GM21447 (cell line): ENCODE measurements around the gene FIBP.
A peak's percentile ranks its signal among the peaks of the same experiment; 100 is the strongest.

Experiments used
- ATAC-seq: cut with Tn5 transposase; IDR thresholded peaks from one replicate; pipeline ENCODE4 v1.9.1; 2021; ENCODE audit not compliant: unreplicated experiment

Gene FIBP

DNA sequence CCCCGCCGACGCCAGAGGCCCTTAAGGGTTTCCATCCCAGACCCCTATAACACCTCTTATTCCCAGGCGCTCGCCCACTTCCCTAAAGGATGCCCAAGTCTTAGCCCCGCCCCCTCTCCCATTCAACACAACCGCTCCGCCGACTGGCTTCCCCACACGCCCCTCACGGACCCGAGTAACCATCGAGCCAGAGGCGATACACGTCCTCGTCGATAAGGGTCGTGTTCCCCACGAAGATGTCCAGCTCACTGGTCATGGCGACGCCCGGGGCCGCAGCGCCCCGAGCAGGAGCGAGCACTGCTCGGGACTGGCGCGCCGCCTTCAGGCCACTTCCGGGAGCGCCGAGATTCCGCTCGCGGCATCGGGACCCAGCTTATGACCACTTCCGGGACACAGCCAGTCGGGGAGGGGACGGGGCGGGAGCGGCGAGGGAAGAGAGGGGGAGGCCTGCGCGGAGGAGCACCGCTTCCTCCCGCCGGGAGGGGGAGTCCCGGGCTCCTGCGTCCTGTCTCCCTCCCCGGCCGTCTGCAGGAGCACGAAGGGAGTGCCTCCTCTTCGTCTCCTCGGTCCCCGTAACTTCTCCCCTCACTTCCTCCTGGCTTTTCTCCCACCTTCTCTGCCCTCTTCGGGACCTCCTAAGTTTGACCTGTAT is at the start of gene FIBP:
Gene FIBP (minus strand): TSS at position 309 of the 652 bp plus-strand sequence. CDS start 53 bp downstream, at position 256.
- peak; percentile 41 for ATAC-seq

- ATAC-seq = no peak
Measured at GRCh38 chr11:65937766-65938165, 49.5 kb upstream of the FIBP start.

DNA sequence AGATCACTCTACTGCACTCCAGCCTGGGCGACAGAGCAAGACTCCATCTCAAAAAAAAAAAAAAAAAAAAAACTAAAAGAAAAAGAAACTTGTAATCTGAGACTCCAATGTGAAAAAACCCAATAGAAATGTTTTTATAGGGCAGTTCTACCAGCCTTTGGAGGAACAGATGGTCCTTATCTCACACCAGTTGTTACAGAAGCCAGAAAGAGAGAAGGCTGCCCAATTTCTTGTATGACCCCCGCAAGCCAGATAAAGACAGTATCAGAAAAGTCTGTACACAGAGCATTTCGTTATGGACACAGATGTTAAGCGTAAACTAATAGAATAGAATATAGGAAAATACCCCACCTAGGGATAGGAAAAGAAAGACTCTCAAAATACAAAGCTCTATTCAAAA is 45.7 kb upstream of the FIBP start:
- ATAC-seq = no peak

GRCh38 chr11:65932558-65932919 is 44.3 kb upstream of the FIBP start:
- ATAC-seq = no peak

DNA sequence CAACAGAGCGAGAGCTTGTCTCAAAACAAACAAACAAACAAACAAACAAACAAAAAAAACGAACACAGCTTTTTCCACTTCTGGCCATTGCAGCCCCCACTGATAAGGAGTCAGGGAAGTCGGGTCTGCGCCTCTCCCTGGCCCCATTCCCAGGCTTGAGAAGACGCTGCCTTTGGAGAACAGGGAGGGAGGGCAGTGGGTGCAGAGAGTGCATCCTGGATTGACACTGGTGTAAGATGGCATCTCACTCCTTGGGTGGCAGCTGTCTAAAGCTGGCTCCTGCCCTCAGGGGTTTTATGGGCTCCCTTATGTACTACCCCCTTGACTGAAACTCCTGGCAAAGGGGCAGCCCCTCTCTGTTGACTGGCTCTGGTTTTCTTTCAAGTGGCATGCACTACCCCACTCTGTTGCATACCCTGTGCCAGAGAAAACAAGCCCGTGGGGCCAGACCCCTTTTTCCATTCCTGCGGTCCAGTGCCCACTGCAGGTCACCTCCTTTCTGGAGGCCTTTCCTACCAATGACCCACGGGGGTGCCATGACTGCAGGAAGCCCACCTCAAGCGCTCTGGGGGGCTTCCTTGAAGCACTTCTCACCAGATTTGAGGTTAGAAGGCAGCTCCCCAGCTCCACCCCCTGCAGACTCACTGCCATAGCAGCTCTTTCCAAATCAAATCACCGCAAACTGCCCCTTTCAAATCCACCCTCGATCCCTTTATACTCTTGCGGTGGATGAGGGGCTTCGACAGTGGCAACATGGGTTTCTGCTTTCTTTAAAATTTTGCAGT is 43.7 kb upstream of the FIBP start:
- ATAC-seq = no peak

DNA sequence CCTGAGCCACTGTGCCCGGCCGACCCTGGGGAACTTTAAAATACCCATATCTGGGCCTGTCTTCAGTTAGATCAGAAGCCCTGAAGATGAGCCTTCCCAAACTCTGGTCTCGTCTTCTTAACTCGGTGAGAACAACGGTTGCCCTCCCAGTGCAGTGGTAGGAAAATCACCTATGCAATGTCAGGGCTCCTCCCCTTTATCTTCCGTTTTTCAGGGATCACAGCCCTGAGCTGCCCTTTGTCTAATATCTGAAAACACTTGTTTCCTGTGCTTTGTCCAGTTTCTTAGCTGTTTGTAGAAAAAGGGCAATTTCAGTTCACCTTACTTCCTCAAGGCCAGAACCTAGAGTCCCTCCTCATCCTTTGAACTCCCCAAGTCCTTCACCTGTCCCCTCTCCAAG is 40.4 kb upstream of the FIBP start:
- no peak for ATAC-seq

DNA sequence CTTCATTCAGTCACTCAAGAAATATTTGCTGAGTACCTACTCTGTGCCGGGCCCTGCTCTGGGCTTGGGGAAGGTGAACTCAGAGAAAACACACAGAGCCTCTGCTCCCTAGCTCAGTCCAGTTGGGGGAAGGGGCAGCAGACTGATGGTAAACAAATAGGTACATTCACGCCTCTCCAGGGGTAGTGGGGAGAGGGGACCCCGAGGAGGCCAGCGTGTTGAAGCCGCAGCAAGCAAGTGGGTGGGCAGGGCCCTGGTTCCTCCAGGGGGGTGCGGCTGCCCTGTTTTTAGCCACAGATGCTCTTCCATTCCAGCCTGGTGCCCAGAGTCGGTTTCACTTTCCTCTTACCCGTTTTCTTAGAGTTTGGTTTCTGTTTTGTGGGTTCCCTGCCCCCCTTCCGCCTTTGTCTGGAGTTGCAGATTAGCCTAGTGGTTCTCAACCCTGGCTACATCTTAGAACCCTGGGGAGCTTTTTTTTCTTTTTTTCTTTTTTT is 39.7 kb upstream of the FIBP start:
- peak; percentile 90 for ATAC-seq

DNA sequence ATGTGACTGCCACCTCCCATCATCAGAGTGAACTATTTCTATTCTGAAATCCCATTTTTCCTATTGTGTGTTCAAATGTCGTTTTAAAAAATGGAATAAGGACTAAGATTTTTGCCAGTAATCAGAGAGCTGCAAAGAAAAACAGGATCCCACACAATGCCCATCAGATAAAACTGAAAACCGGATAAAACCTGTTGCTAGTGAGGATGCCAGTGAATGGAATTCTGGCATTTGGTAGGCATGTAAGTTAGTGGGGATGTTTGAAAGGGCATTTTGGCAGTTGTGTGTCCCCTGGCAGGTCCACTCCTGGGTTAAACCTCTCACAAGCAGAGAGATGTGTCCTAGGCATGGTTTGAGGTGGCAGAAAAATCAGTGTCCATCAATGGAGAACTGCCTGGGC is 37.1 kb upstream of the FIBP start:
- no peak for ATAC-seq

DNA sequence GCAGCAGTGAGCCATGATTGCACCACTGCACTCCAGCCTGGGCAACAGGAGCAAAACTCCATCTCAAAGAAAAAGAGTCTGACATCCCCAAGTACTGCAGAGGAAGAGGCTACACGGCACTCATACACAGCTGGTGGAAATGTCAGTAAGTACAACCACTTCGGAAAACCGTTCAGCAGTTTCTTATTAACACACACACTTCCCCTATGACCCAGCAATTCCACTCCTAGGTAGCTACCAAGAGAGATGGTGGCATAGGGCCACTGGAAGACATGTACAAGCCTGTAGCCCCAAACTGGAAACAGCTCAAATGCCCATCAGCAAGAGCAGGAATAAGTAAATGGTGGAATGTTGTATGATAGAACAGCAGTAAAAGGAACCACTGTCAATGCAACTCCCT is 34.3 kb upstream of the FIBP start:
- no peak for ATAC-seq

GRCh38 chr11:65921876-65922275 is 33.6 kb upstream of the FIBP start:
- no peak for ATAC-seq

GRCh38 chr11:65921033-65921555 is 32.8 kb upstream of the FIBP start:
- no peak for ATAC-seq

- ATAC-seq = no peak
Measured at GRCh38 chr11:65920372-65920802, 32.1 kb upstream of the FIBP start.

DNA sequence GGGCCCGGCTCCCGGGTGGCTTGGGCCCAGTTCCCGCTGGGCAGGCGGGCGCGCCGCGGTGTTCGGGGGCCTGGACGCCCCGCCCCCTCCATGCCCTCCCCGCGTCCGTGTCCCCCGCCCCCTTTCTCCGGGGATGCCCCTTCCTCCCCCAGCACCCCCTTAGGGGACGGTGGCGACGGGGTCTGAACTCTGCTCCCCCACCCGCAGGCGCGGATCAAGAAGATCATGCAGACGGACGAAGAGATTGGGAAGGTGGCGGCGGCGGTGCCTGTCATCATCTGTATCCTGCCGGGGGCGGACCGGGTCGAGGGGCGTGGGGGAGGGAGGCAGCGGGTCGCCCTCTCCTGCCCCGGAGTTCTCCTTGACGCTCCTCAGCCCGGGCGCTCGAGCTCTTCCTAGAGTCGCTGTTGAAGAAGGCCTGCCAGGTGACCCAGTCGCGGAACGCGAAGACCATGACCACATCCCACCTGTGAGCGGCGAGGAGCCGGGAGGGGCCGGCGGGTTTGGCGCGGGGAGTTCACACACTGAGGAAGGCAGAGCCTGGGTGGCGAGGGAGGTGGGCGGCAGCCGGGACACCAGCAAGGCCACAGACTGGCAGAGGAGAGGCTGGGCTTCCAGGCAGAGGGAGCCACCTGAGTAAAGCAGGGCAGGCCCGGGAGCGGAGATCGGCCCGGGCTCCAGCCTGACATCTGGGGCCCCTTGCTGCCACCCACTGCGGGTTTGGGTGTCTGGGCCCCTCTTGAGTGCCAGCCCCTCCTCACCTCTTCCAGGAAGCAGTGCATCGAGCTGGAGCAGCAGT is 31.5 kb upstream of the FIBP start:
- peak; percentile 31 for ATAC-seq

DNA sequence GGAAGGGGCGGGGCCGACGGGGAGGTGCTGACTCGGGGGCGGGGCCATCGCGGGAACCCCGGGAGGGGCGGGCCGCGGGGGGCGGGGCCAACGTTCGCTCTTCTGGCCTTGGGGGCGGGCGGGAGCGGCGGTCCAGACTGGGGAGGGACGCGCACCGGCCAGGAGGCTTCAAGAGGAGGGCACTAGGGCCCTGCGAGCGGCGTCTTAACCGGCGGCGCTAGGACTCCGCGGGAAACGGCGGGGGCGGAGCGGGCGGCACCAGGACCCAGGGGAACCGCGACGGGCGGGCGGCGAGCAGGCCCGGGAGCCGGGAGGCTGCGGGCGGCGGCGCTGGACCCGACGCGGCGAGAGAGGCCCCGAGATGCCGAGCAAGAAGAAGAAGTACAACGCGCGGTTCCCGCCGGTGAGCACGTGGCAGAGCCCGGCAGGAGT is 30.9 kb upstream of the FIBP start, which contains the start of gene DRAP1:
Gene DRAP1 (plus strand): TSS at position 286 of the 432 bp plus-strand sequence. CDS start 76 bp downstream, at position 362.
- ATAC-seq = peak; percentile 85

- peak; percentile 50 for ATAC-seq
Measured at GRCh38 chr11:65918211-65919140, 30.2 kb upstream of the FIBP start, which contains the start of gene C11orf68. TSS of gene C11orf68 (minus strand) at chr11:65919062. CDS start at chr11:65919031, 31 bp downstream.

DNA sequence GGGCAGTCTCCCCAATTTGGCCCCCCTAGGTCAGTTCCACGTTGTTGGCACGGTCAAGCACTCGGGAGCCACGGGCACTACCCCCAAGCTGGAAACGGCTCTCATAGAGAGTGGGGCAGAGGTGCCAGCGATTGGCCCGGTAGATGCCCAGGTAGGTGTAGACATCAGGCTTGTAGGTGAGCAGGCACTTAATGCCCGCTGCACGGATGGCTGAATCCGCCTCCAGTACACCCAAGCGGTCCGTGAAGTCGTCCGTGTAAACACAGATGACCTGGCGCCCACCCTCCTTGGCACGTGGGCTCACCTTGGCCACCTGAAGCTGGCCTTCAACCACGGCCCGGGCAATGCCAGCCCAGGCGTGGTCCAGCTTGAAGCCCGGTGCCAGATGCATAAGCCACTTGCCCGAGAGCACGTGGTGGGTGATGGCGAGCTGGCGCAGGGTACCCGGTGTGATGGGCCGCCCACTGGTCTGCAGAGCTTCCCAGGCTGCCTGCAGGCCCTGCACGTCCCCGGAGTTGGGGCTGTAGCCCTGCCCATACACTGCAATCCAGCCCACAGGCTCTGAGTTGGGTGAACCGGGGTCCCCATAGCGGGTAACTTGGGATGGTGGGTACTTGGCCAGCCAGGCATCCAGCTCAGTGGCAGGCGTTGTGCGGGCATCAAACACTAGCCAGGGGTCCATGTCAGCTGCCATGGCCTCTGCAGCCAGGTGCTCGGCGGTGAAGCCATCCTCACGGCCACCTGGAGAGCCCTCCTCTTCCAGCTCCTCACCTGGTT is 29.4 kb upstream of the FIBP start:
- ATAC-seq = no peak

DNA sequence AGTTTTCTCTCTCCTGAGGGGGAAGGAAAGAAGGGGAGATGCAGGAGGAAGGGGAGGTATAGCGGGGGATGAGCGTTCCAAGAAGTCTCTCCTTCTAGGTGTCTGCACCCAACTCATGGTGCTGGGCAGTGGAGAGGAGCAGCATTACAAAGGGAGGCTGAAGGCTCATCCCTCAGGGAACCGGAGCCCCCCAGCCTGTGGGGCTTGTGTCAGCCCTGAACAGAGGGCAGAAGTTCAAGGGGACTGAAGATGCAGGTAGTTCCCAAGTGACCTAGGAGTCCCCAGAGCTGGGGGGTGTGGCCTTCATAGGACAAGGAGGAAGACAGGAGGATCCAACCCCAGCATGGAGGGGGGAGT is 28.8 kb upstream of the FIBP start:
- no peak for ATAC-seq

GRCh38 chr11:65916391-65916790 is 28.1 kb upstream of the FIBP start:
- no peak for ATAC-seq

DNA sequence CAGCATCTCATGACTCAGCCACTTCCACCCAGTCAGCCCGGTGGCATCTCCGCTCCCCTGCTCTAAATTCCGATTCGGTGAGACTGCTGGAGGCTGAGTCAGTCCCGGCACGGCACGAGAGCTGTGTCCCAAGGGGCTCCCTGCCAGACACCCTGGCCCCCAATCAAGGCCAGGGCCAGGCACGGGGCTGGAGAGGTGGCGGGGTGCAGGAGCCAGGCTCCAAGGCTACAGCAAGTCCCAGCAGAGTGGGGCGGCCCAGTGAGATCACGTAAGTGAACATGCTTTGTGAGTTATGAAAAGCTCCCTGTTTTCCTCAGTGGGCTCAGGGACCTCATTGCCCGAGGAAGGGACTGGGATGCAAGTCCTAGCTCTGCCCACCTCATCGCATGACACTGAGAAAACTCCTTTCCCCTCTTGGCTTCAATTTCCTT is 27.6 kb upstream of the FIBP start:
- no peak for ATAC-seq
